GM23248 (cell line): ENCODE results near the gene L3MBTL4. TPM values are rescaled to one million over a fixed set of nuclear protein-coding genes. Genes with fewer than 3 reads are reported as not detected.

ENCODE experiments used
- DNase-seq: peaks from one replicate; pipeline ENCODE4 v3.0.0-alpha.2; 2015
- H2AFZ ChIP-seq: fragments of 200-600 bp; sonication (generic); 2 replicates; pipeline ENCODE4 v1.6.1; 2016; ENCODE audit warnings: antibody characterized with exemption
- H3F3A ChIP-seq: fragments of 200-600 bp; sonication (generic); 2 replicates; pipeline ENCODE4 v1.6.1; 2016; ENCODE audit warnings: mild to moderate bottlenecking, antibody characterized with exemption, mixed run types; ENCODE audit not compliant: insufficient read depth
- H3K27ac ChIP-seq: fragments of 200-600 bp; sonication (generic); 2 replicates; pipeline ENCODE4 v1.5.1; 2016; ENCODE audit warnings: mild to moderate bottlenecking
- H3K27me3 ChIP-seq: fragments of 200-600 bp; sonication (generic); replicated peaks from 2 replicates; pipeline ENCODE4 v1.6.1; 2016; ENCODE audit warnings: mild to moderate bottlenecking; ENCODE audit not compliant: insufficient read depth
- H3K36me3 ChIP-seq: fragments of 200-600 bp; sonication (generic); 2 replicates; pipeline ENCODE4 v1.6.1; 2016; ENCODE audit warnings: low read depth, mild to moderate bottlenecking
- H3K4me1 ChIP-seq: fragments of 200-600 bp; sonication (generic); 2 replicates; pipeline ENCODE4 v1.6.1; 2016; ENCODE audit warnings: mild to moderate bottlenecking; ENCODE audit not compliant: insufficient read depth
- H3K4me2 ChIP-seq: fragments of 200-600 bp; sonication (generic); one replicate; pipeline ENCODE4 v1.6.1; 2016; ENCODE audit warnings: mild to moderate bottlenecking; ENCODE audit not compliant: unreplicated experiment
- H3K4me3 ChIP-seq: fragments of 200-600 bp; sonication (generic); 2 replicates; pipeline ENCODE4 v1.5.1; 2016; ENCODE audit warnings: mild to moderate bottlenecking
- H3K79me2 ChIP-seq: fragments of 200-600 bp; sonication (generic); 2 replicates; pipeline ENCODE4 v1.6.1; 2016; ENCODE audit warnings: mild to moderate bottlenecking; ENCODE audit not compliant: insufficient read depth
- H3K9ac ChIP-seq: fragments of 200-600 bp; sonication (generic); 2 replicates; pipeline ENCODE4 v1.6.1; 2016; ENCODE audit warnings: mild to moderate bottlenecking
- H3K9me2 ChIP-seq: fragments of 200-600 bp; sonication (generic); 2 replicates; pipeline ENCODE4 v1.6.1; 2016; ENCODE audit warnings: mixed run types, mild to moderate bottlenecking, moderate library complexity; ENCODE audit not compliant: insufficient read depth
- H3K9me3 ChIP-seq: fragments of 200-600 bp; sonication (generic); one replicate; pipeline ENCODE4 v1.6.1; 2017; ENCODE audit warnings: low read depth
- H4K20me1 ChIP-seq: fragments of 200-600 bp; sonication (generic); 2 replicates; pipeline ENCODE4 v1.6.0; 2016; ENCODE audit not compliant: insufficient read depth
- EZH2 ChIP-seq: fragments of 200-600 bp; sonication (generic); IDR thresholded peaks from 2 replicates; pipeline ENCODE4 v1.6.1; 2018; ENCODE audit warnings: antibody characterized with exemption, mild to moderate bottlenecking; ENCODE audit not compliant: insufficient read depth, poor library complexity, severe bottlenecking
- EZH2phosphoT487 ChIP-seq: fragments of 200-600 bp; sonication (generic); IDR thresholded peaks from 2 replicates; pipeline ENCODE4 v1.6.1; 2018; ENCODE audit warnings: antibody characterized with exemption, moderate library complexity, mild to moderate bottlenecking, low read depth; ENCODE audit not compliant: insufficient read depth
- WGBS, 2 experiments: methylation state at CpG; one replicate each; pipeline ENCODE4 v1.1.6; 2015 to 2017; ENCODE audit warnings: low lambda C conversion rate in 2 of 2, low coverage in 1 of 2; ENCODE audit errors: missing lambda C conversion rate in 2 of 2; 5-methylcytosine and 5-hydroxymethylcytosine counted together
- in situ Hi-C: fragments of 300-500 bp; cut with MboI; formaldehyde crosslinking; loops from 2 replicates; pipeline ENCODE4 v1.15.0; 2020
- polyA plus RNA-seq: library from polyadenylated mRNA; unstranded; fragments of >200 nt; fragmentation: Nextera tagmentation; extraction: Ambion mirVana; gene quantifications from 2 replicates; pipeline ENCODE4 v1.2.1, GENCODE V29; 2016
- total RNA-seq: library from RNA; depleted of rRNA; stranded (reverse); fragments of >200 nt; shearing (Covaris generic); gene quantifications from 2 replicates; pipeline ENCODE4 v1.2.3, GENCODE V29; 2014

The L3MBTL4 gene
- total and polyA plus RNA-seq, 2 experiments from 2014 or later = not detected

DNA sequence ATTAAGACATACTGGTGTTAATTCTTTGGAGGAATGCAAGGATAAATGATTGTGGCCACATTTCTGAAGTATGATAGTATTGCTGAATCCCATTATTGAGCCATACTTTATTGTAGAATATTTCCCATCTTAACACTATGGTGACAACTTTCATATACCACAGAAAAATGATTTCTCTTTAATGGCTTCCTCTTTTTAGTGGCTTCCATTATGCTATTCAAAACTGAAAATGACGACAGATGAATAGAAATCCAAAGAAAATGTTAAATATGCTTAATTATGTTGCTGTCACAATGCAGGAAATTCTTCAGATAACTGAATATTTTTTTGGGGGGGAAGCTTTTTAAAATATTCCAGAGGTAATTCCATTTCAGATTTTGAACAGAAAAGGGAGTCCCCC is 430.5 kb downstream of the L3MBTL4 start:
- no peak for TF ChIP-seq EZH2phosphoT487
- no peak for TF ChIP-seq EZH2
- Histone ChIP-seq H3K9me2 (no peaks in the 10 kb centered on the region), H3K79me2 (no peaks in the 10 kb centered on the region), H3K27me3 (peaks cover 4% of the 10 kb centered on the region), H3F3A (no peaks in the 10 kb centered on the region), H3K9ac (no peak overlapping the region), H3K27ac (no peak overlapping the region), H4K20me1 (no peaks in the 10 kb centered on the region), H2AFZ (no peak overlapping the region), H3K36me3 (no peaks in the 10 kb centered on the region), H3K4me1 (no peaks in the 10 kb centered on the region), H3K4me2 (no peak overlapping the region), H3K4me3 (no peak overlapping the region), H3K9me3 (no peaks in the 10 kb centered on the region)
- in situ Hi-C loops = no loop called here
- 71 to 88% methylated on average over 1 of the region's 1 CpG for WGBS, 2 experiments
- no peak for DNase-seq

GRCh38 chr18:5983488-5983887 is 431.2 kb downstream of the L3MBTL4 start:
- no peaks in the 10 kb centered on the region for H3K9me2 ChIP-seq
- H3K9me3 ChIP-seq = no peaks in the 10 kb centered on the region
- H3K27ac ChIP-seq = no peak overlapping the region
- no peak overlapping the region for H2AFZ ChIP-seq
- DNase-seq = no peak
- H3K27me3 ChIP-seq = peaks cover 11% of the 10 kb centered on the region
- TF ChIP-seq EZH2phosphoT487 (no peak), EZH2 (no peak)
- no peak overlapping the region for H3K4me3 ChIP-seq
- in situ Hi-C loops = no loop called here
- H4K20me1 ChIP-seq = no peaks in the 10 kb centered on the region
- no peaks in the 10 kb centered on the region for H3K4me1 ChIP-seq
- no peak overlapping the region for H3K4me2 ChIP-seq
- no peaks in the 10 kb centered on the region for H3K36me3 ChIP-seq
- no peaks in the 10 kb centered on the region for H3K79me2 ChIP-seq
- H3K9ac ChIP-seq = no peak overlapping the region
- no peaks in the 10 kb centered on the region for H3F3A ChIP-seq
- WGBS, 2 experiments = 33 to 35% methylated on average over 4 of the region's 4 CpGs

GRCh38 chr18:5982332-5982731 is 432.4 kb downstream of the L3MBTL4 start:
- no peaks in the 10 kb centered on the region for H3K79me2 ChIP-seq
- no peak overlapping the region for H3K27ac ChIP-seq
- peaks cover 12% of the 10 kb centered on the region for H3K27me3 ChIP-seq
- in situ Hi-C loops = no loop called here
- H3K4me3 ChIP-seq = no peak overlapping the region
- no peaks in the 10 kb centered on the region for H3K9me2 ChIP-seq
- H3K9ac ChIP-seq = no peak overlapping the region
- H3K4me2 ChIP-seq = no peak overlapping the region
- WGBS, 2 experiments = 79 to 80% methylated on average over 3 of the region's 3 CpGs
- no peaks in the 10 kb centered on the region for H4K20me1 ChIP-seq
- no peak for TF ChIP-seq EZH2phosphoT487
- TF ChIP-seq EZH2 = no peak
- no peaks in the 10 kb centered on the region for H3F3A ChIP-seq
- no peaks in the 10 kb centered on the region for H3K9me3 ChIP-seq
- no peaks in the 10 kb centered on the region for H3K4me1 ChIP-seq
- H3K36me3 ChIP-seq = no peaks in the 10 kb centered on the region
- H2AFZ ChIP-seq = no peak overlapping the region
- DNase-seq = no peak

GRCh38 chr18:5980721-5981120 is 434.0 kb downstream of the L3MBTL4 start:
- in situ Hi-C loops = no loop called here
- Histone ChIP-seq H3K9me2 (no peaks in the 10 kb centered on the region), H2AFZ (no peak overlapping the region), H4K20me1 (no peaks in the 10 kb centered on the region), H3K4me1 (0 out of 2 replicates have a peak, but pooled peaks cover under 1% of the 10 kb centered on the region), H3K79me2 (no peaks in the 10 kb centered on the region), H3K27me3 (peaks cover 9% of the 10 kb centered on the region), H3K9ac (no peak overlapping the region), H3K36me3 (no peaks in the 10 kb centered on the region), H3K9me3 (no peaks in the 10 kb centered on the region), H3K27ac (no peak overlapping the region), H3K4me2 (no peak overlapping the region), H3K4me3 (no peak overlapping the region), H3F3A (peaks cover 2% of the 10 kb centered on the region; the same call in 1 of the 2 replicates)
- TF ChIP-seq EZH2 = no peak
- TF ChIP-seq EZH2phosphoT487 = no peak
- WGBS, 2 experiments = 82 to 84% methylated on average over 5 of the region's 5 CpGs
- no peak for DNase-seq

DNA sequence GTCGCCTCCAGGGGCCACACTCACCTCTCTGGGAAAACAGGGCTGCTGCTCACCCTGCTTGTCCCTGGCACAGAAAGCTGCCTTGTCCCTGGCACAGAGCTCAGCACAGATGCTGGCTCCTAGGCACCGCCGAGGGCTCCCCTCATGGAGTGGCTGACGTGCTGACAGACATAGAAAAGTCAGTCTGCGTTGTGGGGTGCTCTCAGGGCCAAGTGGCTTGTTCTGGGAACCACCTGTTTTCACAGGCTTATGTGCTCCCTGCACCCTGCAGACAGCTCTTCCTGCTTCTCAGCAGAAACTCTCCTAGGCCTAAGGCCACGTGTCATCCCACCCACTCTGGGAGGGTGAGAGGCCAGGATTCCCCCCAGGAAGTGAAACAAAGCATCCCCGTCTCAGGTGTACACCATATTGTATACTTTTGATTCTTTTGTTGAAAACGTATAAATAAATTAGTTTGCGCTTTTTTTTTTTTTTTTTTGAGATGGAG is 434.7 kb downstream of the L3MBTL4 start:
- 82 to 83% methylated on average over 9 of the region's 9 CpGs for WGBS, 2 experiments
- Histone ChIP-seq H3K4me1 (peaks cover 7% of the 10 kb centered on the region; the same call in 1 of the 2 replicates), H3K9ac (no peak overlapping the region), H3K27ac (no peak overlapping the region), H3F3A (peaks cover 9% of the 10 kb centered on the region; the same call in 1 of the 2 replicates), H3K4me2 (no peak overlapping the region), H3K9me2 (no peaks in the 10 kb centered on the region), H4K20me1 (no peaks in the 10 kb centered on the region), H3K27me3 (peaks cover 9% of the 10 kb centered on the region), H3K79me2 (no peaks in the 10 kb centered on the region), H3K9me3 (no peaks in the 10 kb centered on the region), H2AFZ (no peak overlapping the region), H3K4me3 (no peak overlapping the region), H3K36me3 (no peaks in the 10 kb centered on the region)
- DNase-seq = no peak
- in situ Hi-C loops = no loop called here
- no peak for TF ChIP-seq EZH2
- TF ChIP-seq EZH2phosphoT487 = no peak
